Measurements from ENCODE around the gene MEIS1.

DNA sequence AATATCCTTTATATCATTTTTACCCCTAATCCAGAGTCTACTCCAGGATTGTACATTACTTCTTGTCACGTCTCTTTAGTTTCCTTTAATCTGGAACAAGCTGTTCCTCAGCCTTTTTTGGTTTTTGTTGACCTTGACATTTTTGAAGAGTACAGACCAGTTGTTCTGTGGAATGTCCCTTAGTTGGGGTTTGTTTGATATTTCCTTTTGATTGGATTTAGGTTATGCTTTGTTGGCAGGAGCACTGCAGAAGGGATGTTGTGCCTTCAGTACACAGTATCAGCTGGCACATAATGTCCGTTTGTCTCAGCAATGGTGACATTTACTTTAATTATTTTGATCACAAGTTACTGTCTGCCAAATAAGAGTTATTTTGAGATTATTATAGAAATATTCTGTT, 160.6 kb downstream of the MEIS1 start:
- TF ChIP-seq EZH2 (IDR thresholded peaks at IDR 0.05), result no peak
- no peak for TF ChIP-seq POLR2AphosphoS5 (IDR thresholded peaks at IDR 0.05; ENCODE audit: borderline replicate concordance, low read depth, low read length)
- no peak for TF ChIP-seq FOXP2 (optimal IDR thresholded peaks at IDR 0.05; ENCODE audit: control extremely low read depth, extremely low read length, insufficient read depth)
